A549 (cell line): ENCODE data around the gene CD83.

ENCODE experiments used
- CTCF ChIP-seq: fragments of >200 bp; sonication (Bioruptor Twin); formaldehyde crosslinking; IDR thresholded peaks from 3 replicates; pipeline ENCODE4 v1.5.1; 2016
- REST ChIP-seq: fragments of 200-600 bp; sonication (generic); IDR thresholded peaks from 2 replicates; pipeline ENCODE4 v1.6.1; 2016; ENCODE audit warnings: antibody characterized with exemption, mild to moderate bottlenecking, moderate library complexity

GRCh38 chr6:14144678-14145113 lies 27.1 kb downstream of the CD83 start:
- no peak for TF ChIP-seq REST
- peak; percentile 64 for TF ChIP-seq CTCF
